GM12874 (cell line): ENCODE measurements around the gene FLVCR1.

ENCODE experiments used
- TF ChIP-seq, protein P1 (sequence below): IDR thresholded peaks from 2 replicates; pipeline ENCODE4 v1.5.1; 2011; ENCODE audit warnings: low read depth, mild to moderate bottlenecking, control low read depth, low read length, moderate library complexity; ENCODE audit not compliant: insufficient read depth

The FLVCR1 gene

DNA sequence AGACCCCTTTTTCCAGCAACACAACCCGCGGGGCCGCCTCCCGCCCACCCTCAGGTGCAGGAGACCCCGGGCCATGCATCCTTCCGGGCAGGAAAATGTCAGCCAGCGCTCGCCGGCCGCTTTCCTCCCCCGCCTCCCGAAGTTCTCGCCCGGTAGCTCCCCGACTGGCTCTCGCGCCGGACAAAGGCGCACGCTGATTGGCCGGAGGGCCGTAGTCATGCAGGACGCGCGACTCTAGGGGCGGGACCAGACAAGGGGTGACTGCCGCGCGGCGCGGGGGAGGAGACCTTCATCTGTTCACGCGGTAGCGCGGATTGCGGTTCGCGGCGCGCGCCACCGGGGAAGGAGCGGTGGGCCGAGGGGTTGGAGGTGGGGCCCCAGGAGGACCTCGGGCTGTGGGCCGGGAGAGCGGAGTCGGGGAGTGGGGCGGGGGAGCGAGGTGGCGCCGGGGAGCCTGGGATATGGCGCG is at the start of gene FLVCR1:
Gene FLVCR1, plus strand, starts transcription at position 284 of the 469 bp plus-strand sequence. Its CDS starts 178 bp downstream, at position 462.
- TF ChIP-seq, protein P1, sequence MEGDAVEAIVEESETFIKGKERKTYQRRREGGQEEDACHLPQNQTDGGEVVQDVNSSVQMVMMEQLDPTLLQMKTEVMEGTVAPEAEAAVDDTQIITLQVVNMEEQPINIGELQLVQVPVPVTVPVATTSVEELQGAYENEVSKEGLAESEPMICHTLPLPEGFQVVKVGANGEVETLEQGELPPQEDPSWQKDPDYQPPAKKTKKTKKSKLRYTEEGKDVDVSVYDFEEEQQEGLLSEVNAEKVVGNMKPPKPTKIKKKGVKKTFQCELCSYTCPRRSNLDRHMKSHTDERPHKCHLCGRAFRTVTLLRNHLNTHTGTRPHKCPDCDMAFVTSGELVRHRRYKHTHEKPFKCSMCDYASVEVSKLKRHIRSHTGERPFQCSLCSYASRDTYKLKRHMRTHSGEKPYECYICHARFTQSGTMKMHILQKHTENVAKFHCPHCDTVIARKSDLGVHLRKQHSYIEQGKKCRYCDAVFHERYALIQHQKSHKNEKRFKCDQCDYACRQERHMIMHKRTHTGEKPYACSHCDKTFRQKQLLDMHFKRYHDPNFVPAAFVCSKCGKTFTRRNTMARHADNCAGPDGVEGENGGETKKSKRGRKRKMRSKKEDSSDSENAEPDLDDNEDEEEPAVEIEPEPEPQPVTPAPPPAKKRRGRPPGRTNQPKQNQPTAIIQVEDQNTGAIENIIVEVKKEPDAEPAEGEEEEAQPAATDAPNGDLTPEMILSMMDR, result no peak

DNA sequence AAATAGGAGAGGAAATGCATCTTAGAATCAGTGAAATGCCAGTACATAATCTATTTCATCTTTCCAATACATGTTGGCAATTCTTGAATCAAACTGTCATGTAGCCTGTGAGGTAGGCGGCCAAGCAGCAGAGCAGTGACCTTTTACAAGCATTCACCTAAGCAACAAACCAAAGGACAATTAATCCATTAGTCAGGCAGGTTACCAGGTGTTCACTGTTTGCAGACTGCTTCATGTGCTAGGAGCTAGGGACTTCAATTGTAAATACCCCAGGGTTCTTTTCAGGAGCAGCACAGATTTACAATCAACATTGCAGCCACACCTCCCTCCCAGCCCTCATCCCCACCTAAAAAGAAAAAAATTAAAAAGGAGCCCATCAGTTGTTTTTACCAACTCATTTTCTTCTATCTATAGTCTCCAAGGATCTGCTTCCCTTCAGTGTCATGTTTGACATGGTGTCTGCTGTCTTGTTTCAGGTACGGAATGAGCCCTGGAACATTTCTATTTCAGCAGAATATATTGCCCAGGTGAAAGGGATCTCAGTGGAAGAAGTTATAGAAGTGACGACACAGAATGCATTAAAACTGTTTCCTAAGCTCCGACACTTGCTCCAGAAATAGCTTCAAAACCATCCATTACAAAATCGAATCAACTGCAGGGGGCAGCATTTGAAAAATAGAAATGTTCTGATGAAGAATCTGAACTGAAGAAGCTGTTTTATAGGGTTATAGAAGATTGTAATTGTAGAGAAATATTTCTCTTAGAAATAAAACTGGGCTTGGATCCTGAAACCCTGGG is 43.3 kb upstream of the FLVCR1 start:
- TF ChIP-seq, protein P1, result peak; percentile 13; the same call in 1 of the 2 replicates

DNA sequence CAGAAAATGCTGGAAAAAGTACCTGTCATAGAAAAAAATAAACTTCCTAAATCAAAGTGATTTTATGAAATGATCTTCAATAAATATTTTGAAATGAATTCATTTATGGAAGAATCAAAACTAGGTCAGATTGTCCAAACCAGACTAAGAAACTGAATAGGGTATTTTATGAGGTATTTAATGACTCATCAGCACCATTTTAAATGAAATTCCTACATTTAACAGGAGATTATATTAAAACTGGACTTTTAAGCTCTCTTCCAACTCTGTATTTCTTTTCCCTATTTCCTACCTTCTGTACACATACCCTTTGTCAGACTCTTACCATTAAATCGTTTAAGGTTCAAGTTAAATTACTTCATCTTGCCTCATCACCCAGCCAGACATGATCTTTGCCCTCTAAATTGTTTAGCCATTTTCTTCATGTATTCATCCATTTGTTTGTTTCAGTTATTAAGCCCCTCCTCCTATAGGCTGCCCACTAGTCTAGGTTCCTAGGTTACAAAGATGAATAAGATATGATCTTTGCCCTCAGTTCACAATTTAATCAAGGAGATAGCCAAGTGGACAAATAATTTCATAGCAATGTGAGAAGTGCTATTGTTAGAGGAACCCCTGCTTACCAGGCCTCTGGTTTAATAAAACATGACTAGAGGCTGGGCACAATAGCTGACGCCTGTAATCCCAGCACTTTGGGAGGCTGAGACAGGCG is 41.4 kb upstream of the FLVCR1 start:
- TF ChIP-seq, protein P1, result no peak

- TF ChIP-seq, protein P1, result no peak
Measured at GRCh38 chr1:212819726-212820125, 38.3 kb upstream of the FLVCR1 start.

GRCh38 chr1:212820969-212821368 is 37.1 kb upstream of the FLVCR1 start:
- TF ChIP-seq, protein P1, result no peak

DNA sequence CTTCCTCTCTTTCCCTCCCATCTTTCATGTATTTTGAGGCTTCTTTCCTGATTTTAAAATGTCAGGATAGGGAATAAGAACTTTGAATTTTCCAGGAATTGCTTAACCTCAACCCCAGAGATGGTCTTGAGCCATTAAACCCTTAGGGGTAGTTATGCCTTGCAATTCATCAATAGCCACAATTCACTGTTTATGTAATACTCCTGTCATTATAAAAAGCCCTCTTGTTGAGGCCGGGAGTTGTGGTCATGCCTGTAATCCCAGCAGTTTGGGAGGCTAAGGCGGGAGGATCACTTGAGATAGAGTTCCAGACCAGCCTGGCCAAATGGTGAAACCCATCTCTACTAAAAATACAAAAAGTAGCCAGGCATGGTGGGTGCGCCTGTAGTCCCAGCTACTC is 35.1 kb upstream of the FLVCR1 start:
- TF ChIP-seq, protein P1, result no peak

GRCh38 chr1:212824201-212824600 is 33.9 kb upstream of the FLVCR1 start:
- TF ChIP-seq, protein P1, result no peak
